Fibroblast of skin of right biceps (primary cell): Measurements from ENCODE around the gene PTGDS.

ENCODE experiments used
- DNase-seq: peaks from one replicate; pipeline ENCODE4 v3.0.0-alpha.2; 2013

The PTGDS gene

DNA sequence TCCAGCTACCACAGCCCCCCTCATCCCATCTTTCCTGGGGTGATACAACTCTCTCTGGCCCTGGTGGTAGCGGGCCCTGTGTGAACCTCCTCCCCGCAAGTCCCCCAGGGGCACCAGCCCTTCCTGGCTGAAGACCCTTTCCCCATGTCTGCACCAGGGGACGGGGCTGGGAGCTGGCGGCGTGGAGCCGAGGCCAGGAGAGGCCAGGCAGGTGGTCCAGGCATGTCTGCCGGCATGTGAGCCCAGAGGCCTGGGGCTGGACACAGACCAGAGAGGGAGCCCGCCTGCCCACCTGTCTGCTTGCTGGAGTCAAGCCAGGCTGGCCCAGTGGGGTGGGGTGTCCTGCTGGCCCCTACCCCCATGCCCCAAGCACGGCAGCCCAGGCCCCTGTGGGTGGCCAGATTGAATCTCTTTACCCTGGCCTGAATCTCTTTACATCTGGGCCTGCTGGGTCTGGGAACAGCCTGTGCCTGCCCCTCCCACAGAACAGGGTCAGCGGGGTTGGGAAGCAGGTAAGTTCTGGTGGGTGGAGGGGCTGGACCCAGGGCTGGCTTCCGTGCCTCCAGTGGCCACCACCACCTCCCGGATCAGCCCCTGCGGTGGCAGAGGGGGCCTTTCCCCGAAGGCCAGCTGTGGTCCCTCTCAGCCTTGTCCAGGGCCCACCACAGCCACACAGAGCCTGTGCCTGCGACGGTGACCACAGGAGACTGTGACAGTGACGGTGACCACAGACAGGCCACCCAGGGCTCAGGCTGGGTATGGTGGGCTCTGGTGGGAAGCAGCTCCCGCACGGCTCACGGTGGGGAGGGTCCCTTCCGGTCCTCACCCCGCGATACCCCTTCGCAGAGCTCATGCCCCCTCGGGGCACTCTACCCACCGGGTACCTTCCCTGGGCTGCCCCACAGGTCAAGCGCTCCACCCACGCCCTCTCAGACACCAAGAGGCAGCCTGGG lies 18.1 kb upstream of the PTGDS start:
- no peak for DNase-seq

DNA sequence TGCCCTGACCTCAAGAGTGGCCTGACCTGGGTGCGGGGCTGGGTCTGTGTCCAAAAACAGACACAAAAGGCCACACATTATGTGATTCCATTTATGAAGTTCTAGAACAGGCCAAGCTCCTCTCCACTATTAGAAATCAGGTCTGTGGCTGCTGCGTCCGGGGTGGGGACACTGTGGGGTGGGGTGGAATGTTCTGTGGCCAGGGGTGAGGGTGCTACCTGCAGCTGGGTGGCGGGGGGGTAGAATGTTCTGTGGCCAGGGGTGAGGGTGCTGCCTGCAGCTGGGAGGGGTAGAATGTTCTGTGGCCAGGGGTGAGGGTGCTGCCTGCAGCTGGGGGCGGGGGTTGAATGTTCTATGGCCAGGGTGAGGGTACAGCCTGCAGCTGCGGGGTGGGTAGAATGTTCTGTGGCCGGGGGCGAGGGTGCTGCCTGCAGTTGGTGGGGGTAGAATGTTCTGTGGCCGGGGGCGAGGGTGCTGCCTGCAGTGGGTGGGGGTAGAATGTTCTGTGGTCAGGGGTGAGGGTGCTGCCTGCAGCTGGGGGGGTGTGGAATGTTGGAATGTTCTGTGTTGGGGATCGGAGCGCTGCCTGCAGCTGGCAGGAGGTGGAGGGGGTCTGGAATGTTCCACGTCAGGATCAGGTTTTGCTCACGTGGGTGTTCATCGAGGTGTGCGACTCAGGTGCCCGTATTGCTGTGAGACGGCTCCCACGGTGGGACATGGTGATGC lies 16.9 kb upstream of the PTGDS start:
- DNase-seq: no peak

DNA sequence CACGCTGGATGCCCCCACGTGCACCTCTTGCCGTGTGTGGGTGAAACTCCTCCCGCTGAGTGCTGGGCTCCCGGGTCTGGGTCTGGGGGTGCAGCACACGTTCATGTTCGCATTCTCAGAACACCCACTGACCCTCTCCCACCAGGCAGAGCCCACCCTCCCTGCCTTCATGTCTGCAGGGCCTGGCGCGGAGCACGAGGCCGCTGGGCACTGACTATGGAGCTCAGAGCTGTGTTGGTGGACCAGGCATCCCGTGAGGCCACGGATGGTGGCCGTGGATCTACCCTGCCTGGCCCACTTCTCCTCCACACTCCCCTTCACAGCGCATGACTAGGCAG lies 16.4 kb upstream of the PTGDS start:
- DNase-seq: no peak

DNA sequence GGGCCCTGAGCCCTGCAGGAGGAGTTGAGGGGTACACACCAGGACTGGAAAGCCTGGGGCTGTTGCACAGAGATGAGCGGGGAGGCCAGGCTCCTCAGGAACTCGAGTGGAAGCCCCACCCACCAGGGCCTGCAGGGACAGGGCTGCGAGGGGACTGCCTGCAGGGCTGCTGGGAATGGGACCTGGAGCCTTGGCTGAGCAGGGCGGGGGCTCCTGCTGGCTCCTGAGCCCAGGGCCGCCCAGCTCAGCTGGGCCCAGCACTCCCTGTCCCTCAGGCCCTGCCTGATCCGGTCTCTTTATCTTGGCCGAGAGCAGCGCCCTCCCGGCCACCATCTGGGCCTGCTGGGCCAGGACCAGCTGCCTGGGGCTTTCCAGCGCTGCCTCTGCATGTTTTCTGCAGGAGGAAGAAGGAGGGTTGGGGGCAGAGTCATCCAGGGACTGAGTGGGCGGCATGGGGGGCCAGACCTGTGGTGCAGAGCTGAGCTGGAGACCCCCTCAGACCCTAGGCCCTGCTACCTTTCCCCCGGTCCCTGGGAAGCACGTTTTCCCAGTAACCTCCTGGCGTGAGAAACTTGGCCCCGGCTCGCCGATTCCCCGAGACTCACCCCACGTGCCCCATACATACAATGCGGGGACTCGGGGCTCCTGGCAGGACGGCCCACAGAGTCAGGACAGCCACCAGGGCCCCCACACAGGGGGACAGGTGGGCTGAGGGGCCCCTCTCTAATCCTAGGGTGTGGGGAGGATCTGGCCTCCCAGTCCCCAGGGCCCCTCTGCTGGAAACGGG lies 15.8 kb upstream of the PTGDS start:
- no peak for DNase-seq

DNA sequence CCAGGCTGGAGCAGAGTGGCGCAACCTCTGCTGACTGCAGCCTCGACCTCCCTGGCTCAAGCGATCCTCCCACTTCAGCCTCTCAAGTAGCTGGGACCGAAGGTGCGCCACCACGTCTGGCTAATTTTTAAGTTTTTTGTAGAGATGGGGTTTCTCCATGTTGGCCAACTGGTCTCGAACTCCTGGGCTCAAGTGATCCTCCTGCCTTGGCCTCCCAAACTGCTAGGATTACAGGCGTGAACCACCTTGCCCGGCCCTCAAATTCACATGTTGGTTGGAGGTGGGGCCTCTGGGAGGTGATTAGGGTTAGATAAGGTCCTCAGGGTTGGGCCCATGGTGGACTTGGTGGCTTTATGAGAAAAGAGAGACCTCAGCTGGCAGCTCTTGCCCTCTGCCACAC lies 15.1 kb upstream of the PTGDS start:
- no peak for DNase-seq

DNA sequence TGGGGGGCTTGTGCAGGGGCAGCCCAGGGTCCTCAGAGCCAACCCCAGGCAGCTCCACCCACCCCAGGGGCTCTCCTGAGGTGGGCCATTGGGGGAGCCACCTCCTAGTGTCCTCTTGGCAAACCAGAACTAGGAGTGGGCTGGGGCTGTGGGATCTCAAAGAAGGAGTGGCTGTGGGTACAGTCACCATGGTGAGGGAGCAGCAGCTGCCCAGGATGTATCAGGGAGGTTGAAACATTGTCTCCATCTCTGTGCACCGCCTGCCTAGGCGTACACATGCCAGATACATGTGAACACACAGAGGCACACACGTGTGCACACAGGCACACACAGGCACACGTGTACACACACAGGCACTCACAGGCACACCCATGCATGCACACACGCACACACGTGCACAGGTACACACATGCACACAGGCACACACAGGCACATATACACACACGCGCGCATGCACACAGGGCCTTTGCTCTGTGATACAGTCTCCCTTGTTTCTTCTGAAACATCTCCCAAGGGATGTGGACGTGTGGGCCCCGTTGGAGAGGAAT lies 14.5 kb upstream of the PTGDS start:
- DNase-seq: no peak

DNA sequence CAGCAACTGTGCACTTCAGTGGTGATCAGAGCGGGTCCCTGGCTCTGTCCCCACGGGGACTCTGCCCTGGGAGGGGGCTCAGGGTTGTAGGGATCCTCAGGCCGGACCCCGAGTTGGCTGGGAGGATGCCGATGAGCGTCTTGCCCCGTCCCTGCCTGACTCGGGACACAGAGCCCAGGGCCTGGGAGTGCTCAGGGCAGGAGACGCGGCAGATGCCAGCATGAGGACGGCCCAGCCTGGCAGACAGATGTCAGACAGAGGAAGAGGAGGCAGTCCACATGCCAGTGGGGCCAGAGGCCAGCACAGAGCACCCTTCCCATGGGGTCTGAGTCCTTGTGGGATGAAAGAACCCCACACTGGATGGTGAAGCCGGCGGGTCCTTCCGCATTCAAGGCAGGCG lies 14.0 kb upstream of the PTGDS start:
- DNase-seq: no peak

DNA sequence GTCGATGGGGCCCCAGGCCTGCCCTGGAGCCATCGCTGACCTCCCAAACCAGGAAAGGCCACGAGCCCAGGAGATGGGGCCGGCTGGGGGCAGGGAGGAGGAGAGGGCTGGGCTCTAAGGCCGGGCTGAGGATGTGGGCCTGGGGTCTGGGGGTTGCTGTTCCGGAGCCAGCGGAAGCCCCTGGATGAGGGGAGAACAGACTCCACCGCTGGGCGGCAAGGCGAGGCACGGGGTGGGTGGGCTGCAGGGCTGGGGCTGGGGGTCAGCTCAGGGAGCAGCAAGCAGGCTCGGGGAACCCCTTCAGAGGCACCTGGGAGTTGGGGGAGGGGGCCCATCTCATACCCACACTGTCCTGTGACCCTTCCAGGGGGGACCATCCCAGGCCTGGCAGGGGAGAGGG lies 13.6 kb upstream of the PTGDS start:
- DNase-seq: no peak

DNA sequence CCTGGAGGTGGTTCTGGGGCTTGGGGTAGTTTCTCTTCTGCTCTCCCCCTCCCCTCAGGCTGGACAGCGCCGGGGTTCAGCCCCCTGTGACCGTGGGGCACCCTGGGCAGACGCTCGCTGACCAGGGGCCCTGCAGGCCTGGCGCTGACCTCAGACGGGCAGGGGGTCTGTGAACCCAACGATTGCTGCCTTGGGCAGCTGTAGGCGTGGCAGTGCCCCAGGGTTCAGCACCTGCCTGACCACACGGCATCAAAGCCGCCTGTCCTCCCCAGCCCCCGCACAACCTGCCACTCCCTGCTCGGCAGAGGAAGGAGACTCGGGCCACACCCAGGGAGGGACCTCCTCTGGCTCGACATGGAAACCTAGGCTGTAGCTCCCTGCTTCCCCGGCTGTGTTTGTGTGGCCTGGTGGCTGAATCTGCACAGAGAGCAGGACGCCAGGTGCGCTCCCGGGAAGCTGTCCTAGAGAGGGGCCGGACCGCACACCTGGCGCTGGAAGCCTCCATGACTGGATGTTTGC lies 13.1 kb upstream of the PTGDS start:
- no peak for DNase-seq

DNA sequence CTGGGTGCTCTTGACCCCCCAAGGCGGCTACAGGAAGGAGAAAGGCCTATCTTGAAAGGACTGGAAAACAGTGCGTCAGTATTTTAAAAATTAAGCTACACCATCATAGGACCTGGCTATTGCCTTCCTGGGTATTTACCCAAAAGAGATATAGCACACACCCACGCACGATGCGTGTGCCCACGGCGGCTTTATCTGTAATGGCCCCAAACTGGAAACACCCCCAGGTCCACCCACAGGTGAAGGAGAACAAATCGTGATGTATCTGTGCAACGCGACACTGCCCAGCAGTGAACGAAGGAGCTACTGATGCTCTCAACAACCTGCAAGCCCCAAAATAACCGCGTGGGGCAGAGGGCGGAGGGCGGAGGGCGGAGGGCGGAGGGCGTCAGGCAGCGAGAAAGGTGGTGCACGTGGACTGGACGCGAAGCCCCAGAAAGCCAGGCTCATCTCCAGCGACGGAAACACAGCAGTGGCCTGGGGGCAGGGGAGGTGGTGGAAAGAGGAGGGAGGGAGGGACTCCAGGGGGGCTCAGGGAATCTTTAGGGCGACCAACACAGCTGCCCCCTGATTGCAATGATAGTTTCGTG lies 12.4 kb upstream of the PTGDS start:
- DNase-seq: no peak

DNA sequence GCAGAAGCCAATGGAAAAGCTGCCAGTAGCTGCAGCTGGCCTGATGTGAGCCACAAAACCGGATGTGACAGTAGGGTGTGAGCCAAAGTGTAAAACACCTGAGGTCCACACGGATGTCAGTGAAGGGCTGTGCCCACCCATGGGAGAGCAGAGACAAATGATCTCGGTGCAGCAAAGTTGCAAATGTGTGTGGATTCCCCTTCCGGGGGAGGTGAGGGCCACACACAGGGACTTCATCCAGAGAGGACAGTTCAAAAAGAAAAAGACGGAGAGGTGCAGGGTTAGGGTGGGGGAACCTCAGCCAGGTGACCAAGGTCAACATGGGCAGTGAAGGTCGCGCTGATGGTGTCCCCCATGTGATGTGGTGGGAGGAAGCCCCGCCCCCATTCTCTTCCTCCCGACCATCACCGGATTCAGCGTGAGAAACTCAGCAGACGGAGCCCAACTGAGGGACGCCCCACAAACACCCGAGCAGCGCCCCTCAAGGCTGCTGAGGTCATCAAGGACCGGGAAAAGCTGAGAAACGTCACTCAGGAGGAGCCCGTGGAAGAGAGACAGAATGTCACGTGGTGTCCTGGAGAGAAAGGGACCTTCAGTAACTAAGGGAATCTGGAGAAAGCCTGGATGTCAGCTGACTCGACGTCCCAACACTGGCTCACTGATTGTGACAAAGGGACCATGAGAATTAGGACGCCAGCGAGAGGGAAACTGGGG lies 11.4 kb upstream of the PTGDS start:
- no peak for DNase-seq

DNA sequence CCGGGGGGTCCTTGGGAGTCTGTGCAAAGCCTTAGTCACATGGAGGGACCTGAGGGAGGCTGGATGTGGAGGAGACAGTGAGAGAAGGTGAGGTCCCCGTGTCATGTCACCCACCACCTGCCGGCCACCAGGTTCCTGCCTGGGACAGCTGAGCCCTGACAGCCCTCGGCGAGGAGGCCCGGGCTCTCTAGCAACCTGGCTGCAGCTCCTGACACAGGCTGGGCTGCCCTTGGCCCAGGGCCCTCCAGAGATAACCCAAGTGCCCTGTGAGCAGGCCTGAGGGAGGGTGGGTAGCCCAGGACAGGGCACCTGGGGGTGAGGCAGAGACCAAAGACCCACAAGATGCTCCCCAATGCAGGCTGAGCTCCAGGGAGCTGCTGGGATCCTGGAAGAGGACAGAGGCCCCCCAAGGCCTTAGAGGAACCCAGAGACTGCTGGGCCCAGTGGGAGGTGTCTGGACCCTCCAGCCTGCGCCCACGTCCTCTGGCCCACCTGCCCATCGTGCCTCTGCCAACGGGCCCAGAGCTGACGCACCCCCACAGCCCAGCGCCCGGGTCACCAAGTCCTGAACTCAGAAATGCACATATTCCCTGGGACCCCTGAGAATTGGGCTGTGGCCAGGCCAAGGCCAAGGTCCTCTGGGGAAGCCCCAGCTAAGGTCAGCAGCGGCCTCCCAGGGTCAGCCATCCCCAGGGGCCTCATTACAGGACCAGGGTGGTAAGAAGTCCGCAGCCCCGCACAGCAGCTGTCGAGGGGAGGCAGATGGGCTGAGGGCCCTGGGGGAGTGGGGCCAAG lies 8.8 kb upstream of the PTGDS start:
- DNase-seq: no peak

DNA sequence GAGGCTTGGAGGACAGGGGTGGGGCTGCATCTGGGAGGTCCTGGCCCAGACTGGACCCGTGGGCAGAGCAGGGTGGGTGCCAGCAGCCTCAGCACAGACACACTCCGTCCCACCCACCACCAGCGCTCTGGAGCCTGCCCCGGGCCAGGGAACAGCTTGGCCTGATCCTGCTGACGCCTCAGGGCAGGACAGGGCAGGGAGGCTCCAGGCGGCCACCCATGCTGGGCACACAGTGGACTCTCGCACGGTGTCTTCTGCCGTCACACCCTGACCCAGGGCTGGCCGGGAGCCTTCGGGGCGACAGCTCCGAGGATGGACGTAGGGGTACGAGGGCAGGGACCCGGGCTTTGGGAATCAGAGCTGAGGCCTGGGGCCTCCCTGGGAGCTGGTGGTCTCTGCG lies 8.2 kb upstream of the PTGDS start:
- no peak for DNase-seq

DNA sequence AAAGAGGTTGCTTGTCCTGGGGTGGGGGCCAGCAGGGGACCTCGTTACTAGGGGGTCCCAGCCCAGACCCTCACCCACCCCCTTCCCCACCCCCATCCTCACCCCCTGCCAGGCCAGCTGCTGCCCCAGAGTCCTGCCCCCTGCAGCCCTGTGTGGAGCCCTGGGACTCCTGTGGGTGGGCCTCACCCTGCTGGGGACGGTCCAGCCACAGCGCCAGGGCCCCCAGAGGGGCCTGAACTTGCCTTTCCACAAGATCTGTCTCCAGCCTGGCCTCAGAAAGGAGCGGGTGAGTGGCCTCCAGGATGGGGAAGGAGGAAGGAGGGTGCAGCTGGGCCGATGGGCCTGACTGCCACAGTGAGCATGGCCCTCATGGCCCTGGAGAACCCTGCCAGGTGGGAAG lies 7.5 kb upstream of the PTGDS start:
- DNase-seq: no peak

DNA sequence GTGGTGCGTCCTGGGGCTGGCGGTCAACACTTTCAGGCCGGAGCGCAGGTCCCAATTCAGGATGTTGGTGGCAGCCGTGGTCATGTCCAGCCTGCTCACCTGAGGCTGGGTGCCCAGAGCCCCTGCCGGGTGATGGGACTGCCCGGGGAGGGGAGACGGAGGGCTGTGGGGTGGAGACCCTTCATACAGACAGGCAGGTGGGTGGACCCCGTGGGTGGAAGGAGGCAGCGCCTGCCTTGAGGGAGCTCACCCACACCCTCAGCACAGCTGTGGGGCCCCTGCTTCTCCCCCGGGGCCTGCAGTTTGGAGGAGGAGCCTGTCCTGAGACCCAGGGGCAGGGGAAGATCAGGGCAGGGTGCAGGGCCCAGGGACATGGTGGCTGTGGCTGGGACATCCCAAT lies 6.9 kb upstream of the PTGDS start:
- no peak for DNase-seq

DNA sequence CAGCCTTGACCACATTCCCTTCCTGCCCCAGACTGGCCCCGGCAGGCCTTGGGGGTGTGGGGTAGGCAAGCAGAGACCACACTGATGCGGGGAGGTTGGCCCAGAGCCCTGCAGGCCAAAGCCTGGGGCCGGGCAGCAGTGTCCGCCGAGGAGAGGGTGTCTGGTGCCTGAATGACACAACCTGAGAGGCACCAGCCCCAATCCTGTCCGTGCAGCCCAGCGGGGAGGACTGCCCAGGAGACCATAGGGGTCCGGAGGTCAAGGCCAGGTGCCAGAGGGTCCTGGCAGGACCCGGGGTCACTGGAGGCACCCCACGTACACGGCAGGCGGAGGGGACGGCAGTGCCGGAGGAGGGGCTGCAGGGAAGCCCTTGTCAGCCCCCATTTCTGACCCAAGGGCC lies 5.6 kb upstream of the PTGDS start:
- no peak for DNase-seq

DNA sequence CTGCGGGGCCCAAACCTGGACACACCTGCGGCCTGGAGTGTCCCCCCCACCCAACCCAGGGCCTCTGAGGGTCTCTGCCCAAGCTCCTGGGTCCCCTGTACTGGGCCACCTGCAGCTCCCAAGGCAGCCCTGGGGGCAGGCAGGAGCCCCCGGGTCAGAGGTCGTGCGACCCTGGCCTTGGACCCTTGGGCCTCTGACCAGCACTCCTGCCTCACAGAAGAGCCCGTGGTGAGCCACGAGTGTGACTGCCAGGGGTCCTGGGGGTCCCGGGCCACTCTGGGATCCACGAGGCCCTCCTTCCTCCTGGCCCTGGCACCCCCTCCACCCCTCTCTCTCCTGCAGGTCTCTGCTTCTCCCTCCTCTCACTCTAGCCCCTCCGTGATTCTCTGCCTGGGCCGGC lies 5.0 kb upstream of the PTGDS start:
- no peak for DNase-seq

DNA sequence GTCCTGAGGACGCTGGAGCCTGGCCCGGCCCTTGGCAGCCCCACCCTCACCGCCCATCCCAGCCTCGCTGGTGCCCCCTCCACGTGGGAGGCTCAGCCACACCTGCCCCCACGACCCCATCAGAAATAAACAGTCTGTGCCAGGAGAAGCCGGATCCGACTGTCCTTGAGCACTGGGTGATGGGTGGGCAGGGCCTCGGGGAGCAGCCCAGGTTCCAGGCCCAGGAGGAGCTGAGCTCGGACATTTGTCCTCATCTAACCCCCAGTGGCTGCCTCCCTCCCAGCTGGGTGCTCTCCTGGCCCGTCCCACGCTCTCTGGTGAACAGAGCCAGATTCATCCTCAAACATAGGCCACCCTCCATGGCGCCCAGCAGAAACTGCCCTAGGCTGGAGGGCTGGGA lies 4.6 kb upstream of the PTGDS start:
- DNase-seq: no peak

DNA sequence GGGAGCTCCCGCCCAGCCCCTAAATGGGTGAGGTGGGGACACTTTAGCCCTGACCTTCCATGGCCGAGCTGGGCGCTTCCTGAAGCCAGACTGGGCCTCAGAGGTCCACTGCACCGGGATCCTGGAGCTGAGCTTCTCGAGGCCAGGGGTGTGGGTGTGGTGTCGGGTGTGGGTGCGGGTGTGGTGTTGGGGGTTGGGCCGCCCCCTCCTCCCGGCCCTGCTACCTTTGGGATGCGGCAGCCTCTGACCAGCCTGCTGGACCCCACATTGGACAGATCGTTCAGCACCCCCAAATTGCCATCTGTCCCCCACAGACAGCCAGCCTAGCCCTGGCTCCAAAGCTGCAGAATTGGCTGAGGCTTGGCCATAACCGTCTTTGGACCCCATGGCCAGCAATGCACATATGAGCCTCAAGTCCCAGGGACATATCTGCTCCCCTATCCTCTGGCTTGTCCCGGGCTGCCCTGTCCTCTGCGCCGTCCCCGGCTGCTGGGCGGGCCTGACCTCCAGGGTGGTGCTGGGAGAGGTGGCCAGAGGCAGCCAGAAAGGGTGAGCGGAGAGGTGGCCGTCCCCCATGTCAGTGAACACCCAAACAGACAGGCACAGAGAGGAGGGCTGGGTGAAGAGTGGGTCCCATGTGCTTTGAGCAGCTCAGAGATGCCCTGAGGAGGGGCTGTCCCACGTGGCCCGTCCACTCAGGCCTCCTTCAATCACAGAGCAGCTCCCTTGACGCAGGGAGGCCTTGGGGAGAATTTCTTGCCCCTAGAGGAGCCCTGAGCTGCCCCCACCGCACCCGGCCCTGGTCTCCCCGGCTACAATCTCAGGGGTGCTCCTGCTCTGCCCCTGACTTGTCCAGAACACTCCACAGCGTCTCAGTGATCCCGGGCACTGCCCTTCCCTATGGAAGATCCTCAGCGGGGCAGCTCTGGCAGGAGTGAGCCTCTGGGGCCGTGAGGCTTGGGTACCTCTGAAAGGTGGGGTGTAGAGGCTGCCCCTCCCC lies 3.4 kb upstream of the PTGDS start:
- no peak for DNase-seq
